ENCODE data around the gene CRHBP.

DNA sequence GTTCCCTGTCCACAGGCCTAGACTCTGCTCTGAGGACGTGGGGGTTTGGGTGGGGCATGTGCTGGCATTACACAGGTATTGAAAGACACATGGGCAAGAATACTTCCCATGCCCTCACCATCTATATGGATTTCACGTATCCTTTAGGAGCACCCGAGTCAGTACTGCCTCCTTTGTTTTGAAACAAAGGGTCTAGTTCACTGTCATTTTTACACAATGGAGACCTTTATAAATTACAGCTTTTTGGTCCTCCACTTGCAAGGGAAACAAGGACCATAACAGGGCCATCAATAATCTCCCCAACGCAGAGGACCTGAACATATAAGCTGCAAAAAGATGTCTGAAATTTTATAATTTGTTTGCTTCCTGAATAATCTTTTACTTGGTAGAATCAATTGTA, 24.9 kb upstream of the CRHBP start:
- TF ChIP-seq ELF4 (CRISPR knock-in tag; IDR thresholded peaks at IDR 0.05; ENCODE audit: low read depth) (no peak), NR2C2 (CRISPR knock-in tag; IDR thresholded peaks at IDR 0.05) (no peak), ZNF121 (CRISPR knock-in tag; IDR thresholded peaks at IDR 0.05) (no peak), FOXP1 (CRISPR knock-in tag; IDR thresholded peaks at IDR 0.05; ENCODE audit: borderline replicate concordance) (no peak), SP1 (CRISPR knock-in tag; conservative IDR thresholded peaks at IDR 0.05) (no peak), FOXK1 (CRISPR knock-in tag; IDR thresholded peaks at IDR 0.05) (no peak)
- TF ChIP-seq, protein P1, sequence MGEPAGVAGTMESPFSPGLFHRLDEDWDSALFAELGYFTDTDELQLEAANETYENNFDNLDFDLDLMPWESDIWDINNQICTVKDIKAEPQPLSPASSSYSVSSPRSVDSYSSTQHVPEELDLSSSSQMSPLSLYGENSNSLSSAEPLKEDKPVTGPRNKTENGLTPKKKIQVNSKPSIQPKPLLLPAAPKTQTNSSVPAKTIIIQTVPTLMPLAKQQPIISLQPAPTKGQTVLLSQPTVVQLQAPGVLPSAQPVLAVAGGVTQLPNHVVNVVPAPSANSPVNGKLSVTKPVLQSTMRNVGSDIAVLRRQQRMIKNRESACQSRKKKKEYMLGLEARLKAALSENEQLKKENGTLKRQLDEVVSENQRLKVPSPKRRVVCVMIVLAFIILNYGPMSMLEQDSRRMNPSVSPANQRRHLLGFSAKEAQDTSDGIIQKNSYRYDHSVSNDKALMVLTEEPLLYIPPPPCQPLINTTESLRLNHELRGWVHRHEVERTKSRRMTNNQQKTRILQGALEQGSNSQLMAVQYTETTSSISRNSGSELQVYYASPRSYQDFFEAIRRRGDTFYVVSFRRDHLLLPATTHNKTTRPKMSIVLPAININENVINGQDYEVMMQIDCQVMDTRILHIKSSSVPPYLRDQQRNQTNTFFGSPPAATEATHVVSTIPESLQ (CRISPR knock-in tag; IDR thresholded peaks at IDR 0.05): no peak
- TF ChIP-seq, protein P2, sequence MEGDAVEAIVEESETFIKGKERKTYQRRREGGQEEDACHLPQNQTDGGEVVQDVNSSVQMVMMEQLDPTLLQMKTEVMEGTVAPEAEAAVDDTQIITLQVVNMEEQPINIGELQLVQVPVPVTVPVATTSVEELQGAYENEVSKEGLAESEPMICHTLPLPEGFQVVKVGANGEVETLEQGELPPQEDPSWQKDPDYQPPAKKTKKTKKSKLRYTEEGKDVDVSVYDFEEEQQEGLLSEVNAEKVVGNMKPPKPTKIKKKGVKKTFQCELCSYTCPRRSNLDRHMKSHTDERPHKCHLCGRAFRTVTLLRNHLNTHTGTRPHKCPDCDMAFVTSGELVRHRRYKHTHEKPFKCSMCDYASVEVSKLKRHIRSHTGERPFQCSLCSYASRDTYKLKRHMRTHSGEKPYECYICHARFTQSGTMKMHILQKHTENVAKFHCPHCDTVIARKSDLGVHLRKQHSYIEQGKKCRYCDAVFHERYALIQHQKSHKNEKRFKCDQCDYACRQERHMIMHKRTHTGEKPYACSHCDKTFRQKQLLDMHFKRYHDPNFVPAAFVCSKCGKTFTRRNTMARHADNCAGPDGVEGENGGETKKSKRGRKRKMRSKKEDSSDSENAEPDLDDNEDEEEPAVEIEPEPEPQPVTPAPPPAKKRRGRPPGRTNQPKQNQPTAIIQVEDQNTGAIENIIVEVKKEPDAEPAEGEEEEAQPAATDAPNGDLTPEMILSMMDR (IDR thresholded peaks at IDR 0.05): no peak
